Peyer's patch (tissue), 4 donors: ENCODE measurements around the gene RFX6. TPM values are rescaled to one million over a fixed set of nuclear protein-coding genes. Genes with fewer than 3 reads are reported as not detected.
A peak's percentile ranks its signal among the peaks of the same experiment; 100 is the strongest.

Experiments used
- DNase-seq, 3 donors: peaks; one replicate each; pipeline ENCODE4 v3.0.0-alpha.2; 2017 to 2019
- H3K27ac ChIP-seq, 4 donors: fragments of 200-600 bp; sonication (generic); one replicate each; pipeline ENCODE4 v1.5.1; 2016 to 2019
- H3K27me3 ChIP-seq, 2 donors: fragments of 200-600 bp; sonication (generic); one replicate each; pipeline ENCODE4 v1.5.1; 2019
- H3K36me3 ChIP-seq, 3 donors: fragments of 200-600 bp; sonication (generic); one replicate each; pipeline ENCODE4 v1.5.1; 2016 to 2019
- H3K4me1 ChIP-seq, 4 donors: fragments of 200-600 bp; sonication (generic); one replicate each; pipeline ENCODE4 v1.5.1; 2016 to 2019
- H3K4me3 ChIP-seq, 4 donors: fragments of 200-600 bp; sonication (generic); 1 replicate in 3 of 4; 2 replicates in 1 of 4; pipeline ENCODE4 v1.5.1; 2016 to 2019; ENCODE audit warnings: mild to moderate bottlenecking in 1 of 4
- H3K9me3 ChIP-seq, 4 donors: fragments of 200-600 bp; sonication (generic); one replicate each; pipeline ENCODE4 v1.5.1; 2016 to 2019; ENCODE audit warnings: mild to moderate bottlenecking in 1 of 4
- CTCF ChIP-seq, 6 experiments: fragments of 450-650 bp in 4 of 6; fragments of 200-600 bp in 2 of 6; sonication (generic) in 1 of 6; IDR thresholded peaks; one replicate each; pipeline ENCODE4 v1.5.1; 2017 to 2019; ENCODE audit warnings: antibody characterized with exemption in 6 of 6, mild to moderate bottlenecking in 3 of 6, moderate library complexity in 1 of 6
- POLR2A ChIP-seq, 2 donors: fragments of 450-650 bp; IDR thresholded peaks; one replicate each; pipeline ENCODE4 v1.5.1; 2017; ENCODE audit warnings: antibody characterized with exemption in 2 of 2, mild to moderate bottlenecking in 2 of 2, moderate library complexity in 2 of 2
- total RNA-seq, 4 donors: library from RNA; depleted of rRNA; stranded (reverse); fragments of >200 nt; gene quantifications; one replicate each; pipeline ENCODE4 v1.1.0, GENCODE V29; 2016

The RFX6 gene
- total RNA-seq, 4 donors from 2014 or later: 0.83 to 4.4 (median 1.9) TPM

- TF ChIP-seq POLR2A (IDR thresholded peaks at IDR 0.05) (no peak), CTCF (IDR thresholded peaks at IDR 0.05) (no peak)
These were observed 89.9 kb downstream of the RFX6 start for GRCh38 chr6:116966675-116967576.

DNA sequence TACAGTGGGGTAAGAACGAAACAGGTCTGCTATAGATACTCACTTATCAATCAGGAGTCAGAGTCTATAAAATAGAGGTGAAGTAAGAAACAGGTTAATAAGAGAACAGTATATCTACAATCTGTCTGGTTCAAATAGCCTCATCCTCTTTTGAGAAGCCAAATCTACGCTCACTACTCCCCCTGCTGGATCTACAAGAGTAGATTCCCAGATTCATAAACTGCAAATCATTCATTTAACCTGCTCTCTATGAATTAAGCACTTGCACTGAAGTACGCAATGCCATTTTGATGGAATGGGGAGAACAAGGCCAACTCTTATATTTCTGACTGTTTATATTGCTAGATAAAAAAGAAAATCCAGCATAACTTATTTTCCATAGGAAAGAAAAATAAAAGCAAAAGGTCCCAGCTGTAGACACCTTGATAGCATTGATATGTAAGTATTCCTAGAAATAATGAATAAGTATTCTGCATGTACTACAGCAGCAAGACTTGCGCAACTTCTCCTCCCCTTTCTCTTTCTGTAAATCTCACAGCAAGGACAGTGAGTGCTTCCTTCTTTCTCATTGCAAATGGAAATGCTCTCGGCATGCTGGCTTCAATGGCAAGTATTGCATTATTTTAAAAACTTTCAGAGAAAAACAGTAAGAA, 92.3 kb downstream of the RFX6 start:
- Histone ChIP-seq H3K9me3 (no peaks in the 10 kb centered on the region), H3K4me1 (no peaks in the 10 kb centered on the region), H3K27ac (no peak overlapping the region), H3K27me3 (no peaks in the 10 kb centered on the region), H3K36me3 (no peaks in the 10 kb centered on the region), H3K4me3 (no peak overlapping the region)
- TF ChIP-seq CTCF (IDR thresholded peaks at IDR 0.05) (peak in 5 of 6 experiments; percentile 30 to 67 (median 52)), POLR2A (IDR thresholded peaks at IDR 0.05) (no peak)
- DNase-seq: peak in 1 of 3 donors; percentile 52

More at GRCh38 chr6:116966675-116967576, 89.9 kb downstream of the RFX6 start:
- no peak for DNase-seq
- H3K9me3 ChIP-seq: no peaks in the 10 kb centered on the region
- H3K27me3 ChIP-seq: no peaks in the 10 kb centered on the region
- H3K4me1 ChIP-seq: no peaks in the 10 kb centered on the region
- no peak overlapping the region for H3K4me3 ChIP-seq
- no peak overlapping the region for H3K27ac ChIP-seq
- H3K36me3 ChIP-seq: no peaks in the 10 kb centered on the region

- peak in 4 of 6 experiments; percentile 39 to 58 (median 48) for TF ChIP-seq CTCF (IDR thresholded peaks at IDR 0.05)
- TF ChIP-seq POLR2A (IDR thresholded peaks at IDR 0.05): no peak
- no peaks in the 10 kb centered on the region for H3K27me3 ChIP-seq
- H3K4me3 ChIP-seq: no peak overlapping the region
- no peaks in the 10 kb centered on the region for H3K36me3 ChIP-seq
- no peaks in the 10 kb centered on the region for H3K4me1 ChIP-seq
- DNase-seq: no peak
- H3K27ac ChIP-seq: no peak overlapping the region
- H3K9me3 ChIP-seq: no peaks in the 10 kb centered on the region
These were observed 94.9 kb downstream of the RFX6 start for GRCh38 chr6:116971959-116972358.

GRCh38 chr6:116973976-116974375, 96.9 kb downstream of the RFX6 start:
- no peak for DNase-seq

More at GRCh38 chr6:116973976-116974375, 96.9 kb downstream of the RFX6 start:
- no peaks in the 10 kb centered on the region for H3K4me1 ChIP-seq
- H3K36me3 ChIP-seq: no peaks in the 10 kb centered on the region
- no peak overlapping the region for H3K27ac ChIP-seq
- H3K9me3 ChIP-seq: no peaks in the 10 kb centered on the region
- no peaks in the 10 kb centered on the region for H3K27me3 ChIP-seq
- H3K4me3 ChIP-seq: no peak overlapping the region
- TF ChIP-seq POLR2A (IDR thresholded peaks at IDR 0.05): no peak
- TF ChIP-seq CTCF (IDR thresholded peaks at IDR 0.05): no peak
